K562 (cell line): ENCODE data around the gene YBX2. TPM values are rescaled to one million over a fixed set of nuclear protein-coding genes. Genes with fewer than 3 reads are reported as not detected.
A peak's percentile ranks its signal among the peaks of the same experiment; 100 is the strongest.

Source experiments
- ARID1B ChIP-seq: fragments of 450-650 bp; IDR thresholded peaks from 2 replicates; pipeline ENCODE4 v1.6.1; 2016; ENCODE audit warnings: antibody characterized with exemption, mild to moderate bottlenecking, inconsistent platforms
- ARNT ChIP-seq, 2 experiments: fragments of 450-650 bp; IDR thresholded peaks; 2 replicates each; pipeline ENCODE4 v1.6.1; 2016; ENCODE audit warnings: mild to moderate bottlenecking in 1 of 2
- ATF7 ChIP-seq: fragments of 450-650 bp; IDR thresholded peaks from 2 replicates; pipeline ENCODE4 v1.7.1; 2014; ENCODE audit warnings: mild to moderate bottlenecking, moderate library complexity
- BMI1 ChIP-seq: fragments of 150-350 bp; IDR thresholded peaks from 2 replicates; pipeline ENCODE4 v1.6.1; 2014; ENCODE audit warnings: low read length
- BRD4 ChIP-seq: fragments of 200-600 bp; sonication (generic); IDR thresholded peaks from 2 replicates; pipeline ENCODE4 v1.6.1; 2017; ENCODE audit warnings: inconsistent platforms
- CC2D1A ChIP-seq: fragments of 450-650 bp; IDR thresholded peaks from 2 replicates; pipeline ENCODE4 v1.6.1; 2017; ENCODE audit warnings: mild to moderate bottlenecking
- CREM ChIP-seq: IDR thresholded peaks from 2 replicates; pipeline ENCODE4 v1.6.1; 2014; ENCODE audit warnings: antibody characterized with exemption, low read depth
- DPF2 ChIP-seq: fragments of 450-650 bp; IDR thresholded peaks from 2 replicates; pipeline ENCODE4 v1.6.1; 2016
- FIP1L1 ChIP-seq: fragments of 200-400 bp; formaldehyde crosslinking; IDR thresholded peaks from 2 replicates; pipeline ENCODE4 v1.6.1; 2018; ENCODE audit warnings: mild to moderate bottlenecking, low read depth, low read length; ENCODE audit not compliant: poor library complexity, severe bottlenecking
- HBP1 ChIP-seq: fragments of 450-650 bp; formaldehyde crosslinking; IDR thresholded peaks from 2 replicates; pipeline ENCODE4 v1.4.0; 2022; ENCODE audit warnings: missing genetic modification characterization
- HCFC1 ChIP-seq: IDR thresholded peaks from 2 replicates; pipeline ENCODE4 v1.6.1; 2012; ENCODE audit warnings: low read depth, low read length, improper control_type of control experiment
- HDAC6 ChIP-seq: IDR thresholded peaks from 2 replicates; pipeline ENCODE4 v1.6.1; 2012; ENCODE audit warnings: low read depth, mild to moderate bottlenecking, control low read depth, inconsistent platforms, low read length, moderate library complexity
- KLF10 ChIP-seq: fragments of 250-450 bp; sonication (Bioruptor Pico); IDR thresholded peaks from 2 replicates; pipeline ENCODE4 v1.6.1; 2021; ENCODE audit warnings: matching md5 sums
- LCOR ChIP-seq: sonication (generic); formaldehyde crosslinking; IDR thresholded peaks from 2 replicates; pipeline ENCODE4 v1.8.0; 2022; ENCODE audit warnings: mild to moderate bottlenecking, missing genetic modification reagents
- MAZ ChIP-seq, 2 experiments: fragments of 450-650 bp in 1 of 2; sonication (generic) in 1 of 2; formaldehyde crosslinking; IDR thresholded peaks in 1 of 2; conservative IDR thresholded peaks in 1 of 2; 2 replicates each; pipeline versions ENCODE4 v1.4.0 to v1.5.0; 2020; ENCODE audit warnings: mild to moderate bottlenecking in 1 of 2, missing genetic modification reagents in 1 of 2
- PHF8 ChIP-seq: fragments of 200-600 bp; sonication (generic); IDR thresholded peaks from 2 replicates; pipeline ENCODE4 v1.6.1; 2012; ENCODE audit warnings: mixed run types, mild to moderate bottlenecking, inconsistent platforms, low read length, moderate library complexity, borderline replicate concordance
- POLR2AphosphoS5 ChIP-seq: IDR thresholded peaks from 2 replicates; pipeline ENCODE4 v1.6.1; 2011; ENCODE audit warnings: mild to moderate bottlenecking, low read depth, low read length, moderate library complexity; ENCODE audit not compliant: control insufficient read depth, insufficient read depth
- RBM39 ChIP-seq: fragments of 200-400 bp; formaldehyde crosslinking; optimal IDR thresholded peaks from 2 replicates; pipeline ENCODE3; 2018; ENCODE audit warnings: low read depth, low read length
- SMARCA5 ChIP-seq: fragments of 450-650 bp; IDR thresholded peaks from 2 replicates; pipeline ENCODE4 v1.6.1; 2016
- TAF9B ChIP-seq: fragments of 450-650 bp; IDR thresholded peaks from 2 replicates; pipeline ENCODE4 v1.6.1; 2018; ENCODE audit warnings: mild to moderate bottlenecking; ENCODE audit not compliant: partially characterized antibody
- TBP ChIP-seq: optimal IDR thresholded peaks from 2 replicates; pipeline ENCODE3; 2011; ENCODE audit warnings: low read depth, low read length, improper control_type of control experiment
- ZBTB11 ChIP-seq, 3 experiments: fragments of 200-800 bp in 1 of 3; fragments of 250-450 bp in 1 of 3; fragments of 450-650 bp in 1 of 3; sonication (Bioruptor Pico) in 1 of 3; sonication (Bioruptor generic) in 1 of 3; formaldehyde crosslinking in 1 of 3; IDR thresholded peaks; 2 replicates each; pipeline versions ENCODE4 v1.6.1 to v1.8.0; 2016 to 2022; ENCODE audit warnings: mild to moderate bottlenecking in 2 of 3, missing genetic modification characterization in 2 of 3, missing compliant biosample characterization in 1 of 3, moderate library complexity in 1 of 3
- polyA plus RNA-seq, 8 experiments: library from polyadenylated mRNA; depleted of rRNA in 4 of 8; stranded (reverse) in 5 of 8; unstranded in 3 of 8; fragments of >200 nt; fragmentation: Nextera tagmentation in 2 of 8; fragmentation: Illumina TruSeq in 1 of 8; extraction: Ambion mirVana in 2 of 8; extraction: Trizol in 1 of 8; gene quantifications; 2 replicates each; pipeline versions ENCODE4 v1.2.1 to v1.2.3, GENCODE V29; 2011 to 2014; ENCODE audit warnings: inconsistent platforms in 1 of 8, missing spikeins in 1 of 8
- total RNA-seq, 7 experiments: library from RNA; depleted of rRNA in 6 of 7; stranded (reverse); fragments of >200 nt in 6 of 7; fragmentation: Illumina TruSeq in 2 of 7; extraction: Trizol in 2 of 7; gene quantifications; 2 replicates each; pipeline versions ENCODE4 v1.2.1 to v1.2.3, GENCODE V29; 2011 to 2021; ENCODE audit warnings: low replicate concordance in 1 of 7
- TF ChIP-seq, protein P1 (sequence below): sonication (generic); formaldehyde crosslinking; IDR thresholded peaks from 2 replicates; pipeline ENCODE4 v1.8.0; 2022; ENCODE audit warnings: mild to moderate bottlenecking, low read depth, missing genetic modification reagents

YBX2 gene
- total and polyA plus RNA-seq, 9 of the 15 experiments (the other 6 are each of a cell fraction or from before 2014, with no cell fraction given), result 0.03 to 0.59 (median 0.27) TPM; not detected in 6

DNA sequence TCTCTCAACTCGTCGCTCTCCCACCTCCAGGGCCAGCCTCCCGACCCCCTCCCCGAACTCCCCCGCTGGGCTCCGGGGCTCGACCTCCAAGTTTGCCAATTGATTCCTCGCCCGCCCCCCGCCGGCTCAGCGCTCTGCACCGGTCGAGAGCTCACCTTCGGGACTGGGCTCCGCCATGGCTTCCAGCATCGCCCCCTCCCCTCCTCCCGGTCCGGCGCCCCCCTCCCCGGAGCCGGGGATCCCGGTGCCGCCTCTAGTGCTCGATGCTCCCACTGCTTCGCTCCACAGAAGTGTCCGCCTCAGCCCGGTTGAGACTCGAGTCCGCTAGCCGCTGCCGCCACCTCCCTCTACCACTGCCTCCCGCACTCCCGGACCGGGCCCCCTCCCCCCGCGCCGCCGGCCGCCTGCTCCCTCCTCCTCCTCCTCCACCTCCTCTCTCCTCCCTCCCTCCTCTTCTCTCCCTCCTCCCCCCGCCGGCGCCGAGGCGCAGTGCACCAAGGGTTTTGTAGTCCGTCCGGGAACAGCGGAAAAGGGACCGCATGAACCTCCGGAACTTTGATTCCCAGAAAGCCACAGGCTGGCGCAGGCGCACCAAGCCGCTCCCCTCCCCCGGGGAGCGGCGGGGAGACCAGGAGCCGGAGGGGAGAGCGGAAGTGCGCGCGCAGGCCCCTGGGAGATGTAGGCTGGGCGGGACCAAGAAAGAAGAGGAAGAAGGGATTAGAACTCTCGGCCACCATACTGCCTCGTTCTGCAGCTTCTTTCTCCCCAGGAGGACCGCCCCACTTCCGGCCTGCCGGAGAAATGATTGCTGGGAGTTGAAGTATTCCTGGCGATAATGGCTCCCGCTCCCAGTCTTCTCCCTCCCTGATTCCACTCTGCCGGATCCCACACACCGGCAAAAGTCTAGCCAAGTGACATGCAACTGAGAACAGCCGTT, 55.1 kb downstream of the YBX2 start, which contains the start of gene PHF23 (continued):
- TF ChIP-seq FIP1L1 (peak; percentile 71), TAF9B (peak; percentile 25), DPF2 (peak; percentile 17; the same call in 1 of the 2 replicates), POLR2AphosphoS5 (0 out of 2 replicates have a peak, but pooled peaks have one; percentile 46), ZBTB11 (CRISPR knock-in tag; IDR thresholded peaks at IDR 0.05) (peak in 1 of 3 experiments; percentile 94; a peak in 2 of 6 replicates), RBM39 (no peak), TBP (peak; percentile 22), MAZ (CRISPR knock-in tag; conservative IDR thresholded peaks at IDR 0.05 in 1 of 2, IDR thresholded peaks at IDR 0.05 in 1 of 2) (peak; percentile 93 to 100), ARNT (IDR thresholded peaks at IDR 0.05) (no peak), CC2D1A (no peak), BRD4 (no peak), LCOR (CRISPR knock-in tag) (peak; percentile 17; the same call in 1 of the 2 replicates), HCFC1 (peak; percentile 92), HBP1 (peak; percentile 37; the same call in 1 of the 2 replicates), ARID1B (peak; percentile 22; the same call in 1 of the 2 replicates), PHF8 (peak; percentile 39; the same call in 1 of the 2 replicates), SMARCA5 (no peak), BMI1 (no peak), ATF7 (peak; percentile 79), CREM (peak; percentile 79), HDAC6 (no peak), KLF10 (no peak)
- TF ChIP-seq, protein P1, sequence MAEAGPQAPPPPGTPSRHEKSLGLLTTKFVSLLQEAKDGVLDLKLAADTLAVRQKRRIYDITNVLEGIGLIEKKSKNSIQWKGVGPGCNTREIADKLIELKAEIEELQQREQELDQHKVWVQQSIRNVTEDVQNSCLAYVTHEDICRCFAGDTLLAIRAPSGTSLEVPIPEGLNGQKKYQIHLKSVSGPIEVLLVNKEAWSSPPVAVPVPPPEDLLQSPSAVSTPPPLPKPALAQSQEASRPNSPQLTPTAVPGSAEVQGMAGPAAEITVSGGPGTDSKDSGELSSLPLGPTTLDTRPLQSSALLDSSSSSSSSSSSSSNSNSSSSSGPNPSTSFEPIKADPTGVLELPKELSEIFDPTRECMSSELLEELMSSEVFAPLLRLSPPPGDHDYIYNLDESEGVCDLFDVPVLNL (CRISPR knock-in tag), result no peak
